Breast epithelium (tissue), 4 donors: ENCODE results near the gene TOR4A. TPM values are rescaled to one million over a fixed set of nuclear protein-coding genes. Genes with fewer than 3 reads are reported as not detected.

Experiments
- DNase-seq, 2 donors: peaks; one replicate each; pipeline ENCODE4 v3.0.0-alpha.2; 2019; ENCODE audit warnings: low spot score in 2 of 2
- H3K27ac ChIP-seq, 2 donors: fragments of 200-600 bp; sonication (generic) in 1 of 2; one replicate each; pipeline ENCODE4 v1.5.1; 2016 to 2019; ENCODE audit warnings: mild to moderate bottlenecking in 1 of 2
- H3K27me3 ChIP-seq, 2 donors: fragments of 200-600 bp; sonication (generic) in 1 of 2; one replicate each; pipeline versions ENCODE4 v1.5.1 to v1.6.0; 2017 to 2019; ENCODE audit warnings: control low read depth in 1 of 2, mild to moderate bottlenecking in 1 of 2
- H3K36me3 ChIP-seq: fragments of 200-600 bp; one replicate; pipeline ENCODE4 v1.5.1; 2019
- H3K4me1 ChIP-seq, 2 donors: fragments of 200-600 bp; sonication (generic); one replicate each; pipeline ENCODE4 v1.5.1; 2016 to 2019; ENCODE audit warnings: control low read depth in 1 of 2
- H3K4me3 ChIP-seq, 3 donors: fragments of 200-600 bp; sonication (generic); 1 replicate in 2 of 3; 2 replicates in 1 of 3; pipeline ENCODE4 v1.5.1; 2016 to 2019; ENCODE audit warnings: mild to moderate bottlenecking in 3 of 3, moderate library complexity in 2 of 3
- H3K9me3 ChIP-seq, 2 donors: fragments of 200-600 bp; sonication (generic) in 1 of 2; one replicate each; pipeline ENCODE4 v1.5.1; 2016 to 2019; ENCODE audit warnings: control low read depth in 1 of 2
- POLR2A ChIP-seq: fragments of 450-650 bp; IDR thresholded peaks from one replicate; pipeline ENCODE4 v1.6.1; 2016; ENCODE audit warnings: antibody characterized with exemption, mild to moderate bottlenecking, moderate library complexity
- POLR2AphosphoS5 ChIP-seq, 3 donors: sonication (generic); formaldehyde crosslinking; IDR thresholded peaks; one replicate each; pipeline ENCODE4 v1.6.1; 2017; ENCODE audit warnings: antibody characterized with exemption in 3 of 3
- intact Hi-C: fragments of 100-400 bp; cut with DNase I; formaldehyde crosslinking; loops from one replicate; pipeline ENCODE4 v1.15.1; 2023; ENCODE audit warnings: low total_unique reads
- total RNA-seq, 3 donors: library from RNA; depleted of rRNA; stranded (reverse); fragments of >200 nt; gene quantifications; one replicate each; pipeline ENCODE4 v1.1.0, GENCODE V29; 2016
- TF ChIP-seq, protein P1 (sequence below), 3 donors: fragments of 450-650 bp; IDR thresholded peaks; one replicate each; pipeline ENCODE4 v1.5.1; 2016 to 2017; ENCODE audit warnings: antibody characterized with exemption in 3 of 3, mild to moderate bottlenecking in 3 of 3, moderate library complexity in 3 of 3

Gene TOR4A
- total RNA-seq, result 1 to 10 TPM; 2.9 to 5.4 (median 3.7) TPM

GRCh38 chr9:137277329-137278041 lies at the start of gene TOR4A:
Gene TOR4A (plus strand): TSS chr9:137277726. CDS start chr9:137278690, 964 bp downstream.
- H3K27me3 ChIP-seq, result peaks cover 2 to 20% of the 10 kb centered on the region in 2 donors
- H3K27ac ChIP-seq, result peak within 1 kb of the TSS; percentile 51 to 89
- H3K9me3 ChIP-seq, result no peaks in the 10 kb centered on the region
- DNase-seq, result no peak
- peaks cover 3% of the 10 kb centered on the region for H3K36me3 ChIP-seq
- TF ChIP-seq, protein P1, sequence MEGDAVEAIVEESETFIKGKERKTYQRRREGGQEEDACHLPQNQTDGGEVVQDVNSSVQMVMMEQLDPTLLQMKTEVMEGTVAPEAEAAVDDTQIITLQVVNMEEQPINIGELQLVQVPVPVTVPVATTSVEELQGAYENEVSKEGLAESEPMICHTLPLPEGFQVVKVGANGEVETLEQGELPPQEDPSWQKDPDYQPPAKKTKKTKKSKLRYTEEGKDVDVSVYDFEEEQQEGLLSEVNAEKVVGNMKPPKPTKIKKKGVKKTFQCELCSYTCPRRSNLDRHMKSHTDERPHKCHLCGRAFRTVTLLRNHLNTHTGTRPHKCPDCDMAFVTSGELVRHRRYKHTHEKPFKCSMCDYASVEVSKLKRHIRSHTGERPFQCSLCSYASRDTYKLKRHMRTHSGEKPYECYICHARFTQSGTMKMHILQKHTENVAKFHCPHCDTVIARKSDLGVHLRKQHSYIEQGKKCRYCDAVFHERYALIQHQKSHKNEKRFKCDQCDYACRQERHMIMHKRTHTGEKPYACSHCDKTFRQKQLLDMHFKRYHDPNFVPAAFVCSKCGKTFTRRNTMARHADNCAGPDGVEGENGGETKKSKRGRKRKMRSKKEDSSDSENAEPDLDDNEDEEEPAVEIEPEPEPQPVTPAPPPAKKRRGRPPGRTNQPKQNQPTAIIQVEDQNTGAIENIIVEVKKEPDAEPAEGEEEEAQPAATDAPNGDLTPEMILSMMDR (IDR thresholded peaks at IDR 0.05), result no peak
- no peak for TF ChIP-seq POLR2A
- peak in 1 of 3 donors; percentile 31 for TF ChIP-seq POLR2AphosphoS5 (IDR thresholded peaks at IDR 0.05)
- peaks cover 5 to 7% of the 10 kb centered on the region in 2 donors for H3K4me1 ChIP-seq
- H3K4me3 ChIP-seq, result peak within 1 kb of the TSS; percentile 47 to 60 (median 51)
- intact Hi-C loops, result no loop called here

DNA sequence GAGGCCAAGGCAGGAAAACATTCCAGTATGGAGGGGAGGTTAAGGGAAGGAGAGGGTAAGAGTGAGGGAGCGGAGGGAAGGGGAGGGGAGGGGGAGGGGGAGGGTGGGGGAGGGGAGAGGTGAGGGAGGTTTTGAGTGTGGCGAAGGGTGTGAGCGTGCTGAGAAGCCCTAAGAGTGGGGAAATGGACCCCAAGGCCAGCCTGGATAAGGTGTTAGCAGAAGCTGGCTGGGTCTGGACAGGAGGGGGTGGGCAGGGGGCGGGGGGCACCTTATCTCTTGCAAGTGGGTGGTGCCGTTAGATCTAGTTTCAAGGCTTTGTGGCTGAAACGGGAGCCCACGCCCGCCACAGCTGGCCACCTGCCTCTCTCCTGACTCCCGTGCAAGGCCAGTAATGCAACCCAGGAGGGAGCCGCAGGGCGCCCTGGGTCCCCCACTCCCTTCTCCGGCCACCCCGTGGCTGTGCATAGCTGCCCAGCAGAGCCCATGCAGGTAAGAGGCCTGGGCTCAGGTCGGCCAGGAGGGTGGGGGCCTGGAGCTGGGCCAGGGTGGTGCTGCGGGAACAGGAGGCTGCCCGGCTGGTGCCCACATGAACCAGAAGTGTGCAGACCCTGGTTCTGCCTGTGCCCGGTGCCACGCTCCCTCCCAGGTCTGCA lies 49.5 kb upstream of the TOR4A start:
- Histone ChIP-seq H3K4me3 (no peak overlapping the region), H3K9me3 (no peaks in the 10 kb centered on the region), H3K27ac (no peak overlapping the region), H3K36me3 (no peaks in the 10 kb centered on the region), H3K27me3 (peaks cover 9 to 50% of the 10 kb centered on the region in 2 donors), H3K4me1 (peaks cover 7% of the 10 kb centered on the region in 2 donors)
- no peak for DNase-seq
- intact Hi-C loops, result loop anchor here (5.0 kb wide), 1 partner anchor 96 kb away; no protein-coding TSS in a partner anchor
- TF ChIP-seq, protein P1 (IDR thresholded peaks at IDR 0.05), result no peak
- no peak for TF ChIP-seq POLR2AphosphoS5 (IDR thresholded peaks at IDR 0.05)

GRCh38 chr9:137228506-137228967 lies 49.0 kb upstream of the TOR4A start:
- no peak overlapping the region for H3K27ac ChIP-seq
- no peak overlapping the region for H3K4me3 ChIP-seq
- intact Hi-C loops, result loop anchor here (5.0 kb wide), 1 partner anchor 96 kb away; no protein-coding TSS in a partner anchor
- no peak for TF ChIP-seq POLR2AphosphoS5 (IDR thresholded peaks at IDR 0.05)
- TF ChIP-seq, protein P1 (IDR thresholded peaks at IDR 0.05), result no peak
- TF ChIP-seq POLR2A, result no peak
- H3K36me3 ChIP-seq, result no peaks in the 10 kb centered on the region
- no peaks in the 10 kb centered on the region for H3K9me3 ChIP-seq
- no peak for DNase-seq
- H3K4me1 ChIP-seq, result peaks cover 7% of the 10 kb centered on the region in 2 donors
- H3K27me3 ChIP-seq, result peaks cover 9 to 56% of the 10 kb centered on the region in 2 donors

GRCh38 chr9:137228968-137229896 lies 48.3 kb upstream of the TOR4A start:
- peaks cover 16 to 63% of the 10 kb centered on the region in 2 donors for H3K27me3 ChIP-seq
- intact Hi-C loops, result loop anchor here (5.0 kb wide), 1 partner anchor 97 kb away; no protein-coding TSS in a partner anchor
- no peak overlapping the region for H3K27ac ChIP-seq
- peaks cover under 1 to 7% of the 10 kb centered on the region in 2 donors for H3K4me1 ChIP-seq
- DNase-seq, result no peak
- TF ChIP-seq, protein P1 (IDR thresholded peaks at IDR 0.05), result no peak
- no peak overlapping the region for H3K4me3 ChIP-seq
- H3K9me3 ChIP-seq, result no peaks in the 10 kb centered on the region
- no peaks in the 10 kb centered on the region for H3K36me3 ChIP-seq
